GM23338 (cell line): ENCODE data around the gene MSH3. TPM values are rescaled to one million over a fixed set of nuclear protein-coding genes. Genes with fewer than 3 reads are reported as not detected.

Experiments
- ATAC-seq: fragments of 200-7000 bp; cut with Tn5 transposase; 3 replicates; pipeline ENCODE4 v1.9.1; 2020
- DNase-seq: peaks from one replicate; pipeline ENCODE4 v3.0.0-alpha.2; 2015; ENCODE audit warnings: low spot score
- H2AFZ ChIP-seq: fragments of 200-600 bp; sonication (generic); 2 replicates; pipeline ENCODE4 v1.8.0; 2016; ENCODE audit warnings: antibody characterized with exemption, mild to moderate bottlenecking, moderate library complexity
- H3F3A ChIP-seq: fragments of 200-600 bp; sonication (generic); replicated peaks from 2 replicates; pipeline ENCODE4 v1.8.0; 2017; ENCODE audit warnings: antibody characterized with exemption, mixed run types, low read depth
- H3K27ac ChIP-seq: fragments of 200-600 bp; sonication (generic); 2 replicates; pipeline ENCODE4 v1.6.1; 2016; ENCODE audit warnings: low read depth
- H3K27me3 ChIP-seq: fragments of 200-600 bp; sonication (generic); 2 replicates; pipeline ENCODE4 v1.8.0; 2016; ENCODE audit warnings: mild to moderate bottlenecking, mixed run types, moderate library complexity; ENCODE audit not compliant: insufficient read depth
- H3K36me3 ChIP-seq: fragments of 200-600 bp; sonication (generic); 2 replicates; pipeline ENCODE4 v1.8.0; 2016; ENCODE audit warnings: mild to moderate bottlenecking; ENCODE audit not compliant: insufficient read depth
- H3K4me1 ChIP-seq: fragments of 200-600 bp; sonication (generic); 2 replicates; pipeline ENCODE4 v1.8.0; 2016; ENCODE audit warnings: mild to moderate bottlenecking, moderate library complexity; ENCODE audit not compliant: insufficient read depth
- H3K4me2 ChIP-seq: fragments of 200-600 bp; sonication (generic); 2 replicates; pipeline ENCODE4 v1.7.1; 2017; ENCODE audit warnings: mixed run types
- H3K4me3 ChIP-seq: fragments of 200-600 bp; sonication (generic); 2 replicates; pipeline ENCODE4 v1.6.1; 2016; ENCODE audit warnings: mixed run types
- H3K79me2 ChIP-seq: fragments of 200-600 bp; sonication (generic); replicated peaks from 2 replicates; pipeline ENCODE4 v1.8.0; 2017; ENCODE audit warnings: mild to moderate bottlenecking; ENCODE audit not compliant: insufficient read depth
- H3K9me2 ChIP-seq: fragments of 200-600 bp; sonication (generic); 2 replicates; pipeline ENCODE4 v1.8.0; 2017; ENCODE audit not compliant: insufficient read depth
- H4K20me1 ChIP-seq: fragments of 200-600 bp; sonication (generic); replicated peaks from 2 replicates; pipeline ENCODE4 v1.8.0; 2017; ENCODE audit warnings: mild to moderate bottlenecking; ENCODE audit not compliant: insufficient read depth
- H3K27ac Mint-ChIP-seq: 2 replicates; pipeline ENCODE4 v1.8.0; 2020; ENCODE audit warnings: inconsistent platforms, mild to moderate bottlenecking, moderate library complexity, mixed read lengths
- H3K27me3 Mint-ChIP-seq: 3 replicates; pipeline ENCODE4 v1.8.0; 2022; ENCODE audit warnings: low read depth, mild to moderate bottlenecking, moderate library complexity, mixed read lengths, inconsistent platforms; ENCODE audit not compliant: insufficient read depth, poor library complexity
- H3K36me3 Mint-ChIP-seq: 3 replicates; pipeline ENCODE4 v1.8.0; 2021; ENCODE audit warnings: low read depth, mild to moderate bottlenecking, inconsistent platforms, moderate library complexity, mixed read lengths
- H3K4me1 Mint-ChIP-seq: 3 replicates; pipeline ENCODE4 v1.8.0; 2020; ENCODE audit warnings: mild to moderate bottlenecking, inconsistent platforms, mixed read lengths
- H3K4me3 Mint-ChIP-seq: 3 replicates; pipeline ENCODE4 v1.8.0; 2021; ENCODE audit warnings: moderate library complexity, mild to moderate bottlenecking, inconsistent platforms, mixed read lengths
- H3K9me3 Mint-ChIP-seq: 3 replicates; pipeline ENCODE4 v1.8.0; 2020; ENCODE audit warnings: moderate library complexity, mild to moderate bottlenecking, inconsistent platforms, mixed read lengths
- CREB1 ChIP-seq: fragments of 250-450 bp; sonication (Bioruptor Pico); IDR thresholded peaks from 2 replicates; pipeline ENCODE4 v1.5.0; 2020; ENCODE audit warnings: low read depth, mild to moderate bottlenecking, moderate library complexity
- EZH2 ChIP-seq: fragments of 200-600 bp; sonication (generic); IDR thresholded peaks from one replicate; pipeline ENCODE4 v1.8.0; 2017; ENCODE audit warnings: antibody characterized with exemption, mild to moderate bottlenecking, low read depth; ENCODE audit not compliant: unreplicated experiment
- NANOG ChIP-seq: IDR thresholded peaks from 2 replicates; pipeline ENCODE4 v1.6.1; 2016; ENCODE audit warnings: antibody characterized with exemption, borderline replicate concordance
- POLR2AphosphoS5 ChIP-seq: IDR thresholded peaks from 2 replicates; pipeline ENCODE4 v1.6.1; 2016; ENCODE audit warnings: antibody characterized with exemption, low read depth
- STAT1 ChIP-seq: IDR thresholded peaks from one replicate; pipeline ENCODE4 v1.6.1; 2016; ENCODE audit warnings: antibody characterized with exemption; ENCODE audit not compliant: unreplicated experiment
- ZNF114 ChIP-seq: fragments of 250-450 bp; sonication (Bioruptor Pico); IDR thresholded peaks from 2 replicates; pipeline ENCODE4 v1.5.0; 2020; ENCODE audit warnings: mild to moderate bottlenecking, moderate library complexity
- ZNF331 ChIP-seq: fragments of 250-450 bp; sonication (Bioruptor Pico); IDR thresholded peaks from 2 replicates; pipeline ENCODE4 v1.5.0; 2020; ENCODE audit warnings: low read depth, mild to moderate bottlenecking, moderate library complexity
- polyA plus RNA-seq: library from polyadenylated mRNA; unstranded; fragments of >200 nt; fragmentation: Nextera tagmentation; extraction: Ambion mirVana; gene quantifications from 2 replicates; pipeline ENCODE4 v1.2.1, GENCODE V29; 2016
- total RNA-seq: library from RNA; depleted of rRNA; stranded (reverse); fragments of >200 nt; shearing (Covaris generic); gene quantifications from 2 replicates; pipeline ENCODE4 v1.2.3, GENCODE V29; 2014
- TF ChIP-seq, protein P1 (sequence below): fragments of 250-450 bp; sonication (Bioruptor Pico); IDR thresholded peaks from 2 replicates; pipeline ENCODE4 v1.5.0; 2020; ENCODE audit warnings: mild to moderate bottlenecking, moderate library complexity
- TF ChIP-seq, protein P2 (sequence below), 2 experiments: fragments of 200-600 bp in 1 of 2; sonication (generic) in 1 of 2; conservative IDR thresholded peaks; 2 replicates each; pipeline versions ENCODE4 v1.5.1 to v1.6.1; 2016 to 2017; ENCODE audit warnings: antibody characterized with exemption in 2 of 2, low read depth in 2 of 2, mild to moderate bottlenecking in 2 of 2, moderate library complexity in 1 of 2

The MSH3 gene
- total and polyA plus RNA-seq, 2 experiments from 2014 or later: 13.3 to 16.6 TPM

DNA sequence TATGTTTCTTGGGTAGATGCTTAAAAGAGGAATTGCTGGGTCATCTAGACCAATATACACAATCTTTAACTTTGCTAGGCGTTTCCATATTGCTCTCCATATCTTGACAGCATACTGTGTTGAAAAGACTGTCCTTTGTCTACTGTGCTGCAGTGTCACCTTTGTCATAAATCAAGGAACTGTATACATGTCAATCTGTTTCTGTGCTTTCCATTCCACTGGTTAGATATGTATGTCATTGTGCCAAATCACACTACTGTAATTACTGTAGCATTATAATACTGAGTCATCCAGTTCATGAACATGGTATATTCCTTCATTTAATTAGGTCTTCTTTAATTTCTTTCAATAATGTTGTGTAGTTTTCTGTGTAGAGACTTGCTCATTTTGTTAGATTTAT, 156.0 kb downstream of the MSH3 start:
- no peaks in the 10 kb centered on the region for H3K4me1 ChIP-seq
- Mint-ChIP-seq H3K4me3 (no peak overlapping the region), H3K9me3 (no peaks in the 10 kb centered on the region), H3K36me3 (peaks cover 4% of the 10 kb centered on the region; the same call in 2 of the 3 replicates), H3K4me1 (peaks cover 2% of the 10 kb centered on the region; the same call in 2 of the 3 replicates), H3K27me3 (peaks cover 3% of the 10 kb centered on the region), H3K27ac (no peak overlapping the region)
- no peak overlapping the region for H2AFZ ChIP-seq
- no peaks in the 10 kb centered on the region for H3K9me2 ChIP-seq
- no peaks in the 10 kb centered on the region for H3F3A ChIP-seq
- DNase-seq (no peak), ATAC-seq (no peak)
- H3K4me2 ChIP-seq: no peak overlapping the region
- H4K20me1 ChIP-seq: no peaks in the 10 kb centered on the region
- H3K36me3 ChIP-seq: peaks cover 4% of the 10 kb centered on the region; the same call in 1 of the 2 replicates
- no peak overlapping the region for H3K4me3 ChIP-seq
- H3K27ac ChIP-seq: no peak overlapping the region
- no peaks in the 10 kb centered on the region for H3K79me2 ChIP-seq
- H3K27me3 ChIP-seq: no peaks in the 10 kb centered on the region
- TF ChIP-seq CREB1 (no peak), ZNF114 (CRISPR knock-in tag) (no peak)

DNA sequence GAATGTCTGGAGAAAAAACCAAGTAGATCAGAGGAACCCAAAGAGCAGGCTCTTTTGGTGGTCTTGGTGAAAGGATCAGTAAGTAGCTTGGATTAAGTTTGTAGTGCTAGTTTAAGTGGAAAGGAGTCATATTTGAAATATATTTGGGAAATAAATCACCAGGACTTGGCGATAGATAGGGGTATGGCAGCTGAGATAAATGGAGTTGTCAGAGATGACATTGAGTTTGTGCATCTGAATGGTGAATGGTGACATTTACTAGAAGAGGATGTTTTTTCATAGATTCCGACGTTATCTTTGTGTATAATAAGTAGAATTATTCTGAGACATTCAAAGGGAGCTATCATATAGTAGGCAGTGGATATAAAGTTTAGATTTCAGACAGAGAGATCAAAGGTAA, 162.1 kb downstream of the MSH3 start:
- Histone ChIP-seq H3K27ac (no peak overlapping the region), H3K27me3 (no peaks in the 10 kb centered on the region), H3K4me1 (no peaks in the 10 kb centered on the region; the same call in 1 of the 2 replicates), H3K36me3 (peaks cover 4% of the 10 kb centered on the region; the same call in 1 of the 2 replicates), H3K4me2 (no peak overlapping the region), H3K9me2 (no peaks in the 10 kb centered on the region), H4K20me1 (no peaks in the 10 kb centered on the region), H3K79me2 (no peaks in the 10 kb centered on the region), H2AFZ (no peak overlapping the region), H3K4me3 (no peak overlapping the region), H3F3A (no peaks in the 10 kb centered on the region)
- DNase-seq: no peak
- Mint-ChIP-seq H3K4me3 (no peak overlapping the region), H3K36me3 (peaks cover 15% of the 10 kb centered on the region; the same call in 2 of the 3 replicates), H3K4me1 (peaks cover 5% of the 10 kb centered on the region; the same call in 2 of the 3 replicates), H3K27me3 (no peaks in the 10 kb centered on the region), H3K27ac (no peak overlapping the region; the same call in 1 of the 2 replicates), H3K9me3 (no peaks in the 10 kb centered on the region; the same call in 2 of the 3 replicates)
- TF ChIP-seq STAT1: no peak
- ATAC-seq: no peak

DNA sequence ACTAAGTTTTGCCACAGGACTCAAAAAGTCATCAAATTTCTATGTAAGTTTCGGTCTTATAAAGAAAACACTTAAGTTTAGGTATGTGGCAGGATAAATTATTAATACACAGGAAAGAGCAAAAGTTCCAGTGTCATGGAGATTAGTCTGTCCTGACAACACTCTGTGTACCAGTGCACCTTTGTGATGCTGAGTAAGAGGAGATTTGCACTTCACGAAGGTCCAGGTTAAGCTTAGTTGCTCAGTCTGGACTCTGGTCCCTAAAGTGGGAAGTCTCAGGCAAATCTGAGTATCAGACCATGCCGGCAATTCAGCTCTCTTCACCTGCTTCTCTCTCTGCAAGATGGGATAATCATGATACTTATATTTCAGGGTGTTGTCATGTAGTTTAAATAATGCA, 166.2 kb downstream of the MSH3 start:
- Histone ChIP-seq H3K4me2 (no peak overlapping the region), H3K4me1 (no peaks in the 10 kb centered on the region; the same call in 1 of the 2 replicates), H3K36me3 (no peaks in the 10 kb centered on the region), H3F3A (no peaks in the 10 kb centered on the region), H2AFZ (no peak overlapping the region), H3K27ac (no peak overlapping the region), H4K20me1 (no peaks in the 10 kb centered on the region), H3K27me3 (no peaks in the 10 kb centered on the region), H3K4me3 (no peak overlapping the region), H3K9me2 (no peaks in the 10 kb centered on the region), H3K79me2 (no peaks in the 10 kb centered on the region)
- Mint-ChIP-seq H3K9me3 (peaks cover 20% of the 10 kb centered on the region), H3K27ac (no peak overlapping the region), H3K4me1 (peaks cover 5% of the 10 kb centered on the region; the same call in 2 of the 3 replicates), H3K4me3 (no peak overlapping the region), H3K27me3 (no peaks in the 10 kb centered on the region), H3K36me3 (peaks cover 43% of the 10 kb centered on the region)
- no peak for ATAC-seq
- DNase-seq: no peak
- no peak for TF ChIP-seq CREB1
- no peak for TF ChIP-seq ZNF331 (CRISPR knock-in tag)
- no peak for TF ChIP-seq ZNF114 (CRISPR knock-in tag)
- TF ChIP-seq, protein P1, sequence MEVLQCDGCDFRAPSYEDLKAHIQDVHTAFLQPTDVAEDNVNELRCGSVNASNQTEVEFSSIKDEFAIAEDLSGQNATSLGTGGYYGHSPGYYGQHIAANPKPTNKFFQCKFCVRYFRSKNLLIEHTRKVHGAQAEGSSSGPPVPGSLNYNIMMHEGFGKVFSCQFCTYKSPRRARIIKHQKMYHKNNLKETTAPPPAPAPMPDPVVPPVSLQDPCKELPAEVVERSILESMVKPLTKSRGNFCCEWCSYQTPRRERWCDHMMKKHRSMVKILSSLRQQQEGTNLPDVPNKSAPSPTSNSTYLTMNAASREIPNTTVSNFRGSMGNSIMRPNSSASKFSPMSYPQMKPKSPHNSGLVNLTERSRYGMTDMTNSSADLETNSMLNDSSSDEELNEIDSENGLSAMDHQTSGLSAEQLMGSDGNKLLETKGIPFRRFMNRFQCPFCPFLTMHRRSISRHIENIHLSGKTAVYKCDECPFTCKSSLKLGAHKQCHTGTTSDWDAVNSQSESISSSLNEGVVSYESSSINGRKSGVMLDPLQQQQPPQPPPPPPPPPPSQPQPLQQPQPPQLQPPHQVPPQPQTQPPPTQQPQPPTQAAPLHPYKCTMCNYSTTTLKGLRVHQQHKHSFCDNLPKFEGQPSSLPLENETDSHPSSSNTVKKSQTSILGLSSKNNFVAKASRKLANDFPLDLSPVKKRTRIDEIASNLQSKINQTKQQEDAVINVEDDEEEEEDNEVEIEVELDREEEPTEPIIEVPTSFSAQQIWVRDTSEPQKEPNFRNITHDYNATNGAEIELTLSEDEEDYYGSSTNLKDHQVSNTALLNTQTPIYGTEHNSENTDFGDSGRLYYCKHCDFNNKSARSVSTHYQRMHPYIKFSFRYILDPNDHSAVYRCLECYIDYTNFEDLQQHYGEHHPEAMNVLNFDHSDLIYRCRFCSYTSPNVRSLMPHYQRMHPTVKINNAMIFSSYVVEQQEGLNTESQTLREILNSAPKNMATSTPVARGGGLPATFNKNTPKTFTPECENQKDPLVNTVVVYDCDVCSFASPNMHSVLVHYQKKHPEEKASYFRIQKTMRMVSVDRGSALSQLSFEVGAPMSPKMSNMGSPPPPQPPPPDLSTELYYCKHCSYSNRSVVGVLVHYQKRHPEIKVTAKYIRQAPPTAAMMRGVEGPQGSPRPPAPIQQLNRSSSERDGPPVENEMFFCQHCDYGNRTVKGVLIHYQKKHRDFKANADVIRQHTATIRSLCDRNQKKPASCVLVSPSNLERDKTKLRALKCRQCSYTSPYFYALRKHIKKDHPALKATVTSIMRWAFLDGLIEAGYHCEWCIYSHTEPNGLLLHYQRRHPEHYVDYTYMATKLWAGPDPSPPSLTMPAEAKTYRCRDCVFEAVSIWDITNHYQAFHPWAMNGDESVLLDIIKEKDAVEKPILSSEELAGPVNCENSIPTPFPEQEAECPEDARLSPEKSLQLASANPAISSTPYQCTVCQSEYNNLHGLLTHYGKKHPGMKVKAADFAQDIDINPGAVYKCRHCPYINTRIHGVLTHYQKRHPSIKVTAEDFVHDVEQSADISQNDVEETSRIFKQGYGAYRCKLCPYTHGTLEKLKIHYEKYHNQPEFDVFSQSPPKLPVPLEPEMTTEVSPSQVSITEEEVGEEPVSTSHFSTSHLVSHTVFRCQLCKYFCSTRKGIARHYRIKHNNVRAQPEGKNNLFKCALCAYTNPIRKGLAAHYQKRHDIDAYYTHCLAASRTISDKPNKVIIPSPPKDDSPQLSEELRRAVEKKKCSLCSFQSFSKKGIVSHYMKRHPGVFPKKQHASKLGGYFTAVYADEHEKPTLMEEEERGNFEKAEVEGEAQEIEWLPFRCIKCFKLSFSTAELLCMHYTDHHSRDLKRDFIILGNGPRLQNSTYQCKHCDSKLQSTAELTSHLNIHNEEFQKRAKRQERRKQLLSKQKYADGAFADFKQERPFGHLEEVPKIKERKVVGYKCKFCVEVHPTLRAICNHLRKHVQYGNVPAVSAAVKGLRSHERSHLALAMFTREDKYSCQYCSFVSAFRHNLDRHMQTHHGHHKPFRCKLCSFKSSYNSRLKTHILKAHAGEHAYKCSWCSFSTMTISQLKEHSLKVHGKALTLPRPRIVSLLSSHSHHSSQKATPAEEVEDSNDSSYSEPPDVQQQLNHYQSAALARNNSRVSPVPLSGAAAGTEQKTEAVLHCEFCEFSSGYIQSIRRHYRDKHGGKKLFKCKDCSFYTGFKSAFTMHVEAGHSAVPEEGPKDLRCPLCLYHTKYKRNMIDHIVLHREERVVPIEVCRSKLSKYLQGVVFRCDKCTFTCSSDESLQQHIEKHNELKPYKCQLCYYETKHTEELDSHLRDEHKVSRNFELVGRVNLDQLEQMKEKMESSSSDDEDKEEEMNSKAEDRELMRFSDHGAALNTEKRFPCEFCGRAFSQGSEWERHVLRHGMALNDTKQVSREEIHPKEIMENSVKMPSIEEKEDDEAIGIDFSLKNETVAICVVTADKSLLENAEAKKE (CRISPR knock-in tag): no peak
- no peak for TF ChIP-seq NANOG
- TF ChIP-seq, protein P2, sequence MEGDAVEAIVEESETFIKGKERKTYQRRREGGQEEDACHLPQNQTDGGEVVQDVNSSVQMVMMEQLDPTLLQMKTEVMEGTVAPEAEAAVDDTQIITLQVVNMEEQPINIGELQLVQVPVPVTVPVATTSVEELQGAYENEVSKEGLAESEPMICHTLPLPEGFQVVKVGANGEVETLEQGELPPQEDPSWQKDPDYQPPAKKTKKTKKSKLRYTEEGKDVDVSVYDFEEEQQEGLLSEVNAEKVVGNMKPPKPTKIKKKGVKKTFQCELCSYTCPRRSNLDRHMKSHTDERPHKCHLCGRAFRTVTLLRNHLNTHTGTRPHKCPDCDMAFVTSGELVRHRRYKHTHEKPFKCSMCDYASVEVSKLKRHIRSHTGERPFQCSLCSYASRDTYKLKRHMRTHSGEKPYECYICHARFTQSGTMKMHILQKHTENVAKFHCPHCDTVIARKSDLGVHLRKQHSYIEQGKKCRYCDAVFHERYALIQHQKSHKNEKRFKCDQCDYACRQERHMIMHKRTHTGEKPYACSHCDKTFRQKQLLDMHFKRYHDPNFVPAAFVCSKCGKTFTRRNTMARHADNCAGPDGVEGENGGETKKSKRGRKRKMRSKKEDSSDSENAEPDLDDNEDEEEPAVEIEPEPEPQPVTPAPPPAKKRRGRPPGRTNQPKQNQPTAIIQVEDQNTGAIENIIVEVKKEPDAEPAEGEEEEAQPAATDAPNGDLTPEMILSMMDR (conservative IDR thresholded peaks at IDR 0.05; ENCODE audit: low read depth in 2 of 2): no peak
- no peak for TF ChIP-seq STAT1
- no peak for TF ChIP-seq POLR2AphosphoS5
- no peak for TF ChIP-seq EZH2
